ENCODE results near the gene MXD4. TPM values are rescaled to one million over a fixed set of nuclear protein-coding genes. Genes with fewer than 3 reads are reported as not detected.

Gene MXD4
- total RNA-seq, 1 experiment from 2014 or later = 22.0 TPM

- TF ChIP-seq CTCF (IDR thresholded peaks at IDR 0.05 in 2 of 3, conservative IDR thresholded peaks at IDR 0.05 in 1 of 3; ENCODE audit: borderline replicate concordance in 1 of 3, insufficient read depth in 1 of 3, low read depth in 2 of 3, low read length in 2 of 3) = no peak
- TF ChIP-seq CBX3 (IDR thresholded peaks at IDR 0.05; ENCODE audit: low read depth) = no peak
These were observed 9.9 kb downstream of the MXD4 start (continued) for GRCh38 chr4:2251795-2252529.

GRCh38 chr4:2251073-2251794, 10.7 kb downstream of the MXD4 start:
- no peak overlapping the region for H2AFZ ChIP-seq (ENCODE audit: low read depth, low read length, poor library complexity, severe bottlenecking)
- BruUV-seq (replicated peaks) = no TSS peak
- no peak overlapping the region for H3K4me2 ChIP-seq (ENCODE audit: low read length)
- ChIA-PET RAD21 (ENCODE audit: low non-redundant PET in 1 of 2, low total read pairs in 2 of 2, uncharacterized antibody in 2 of 2, unreplicated experiment in 2 of 2) (no interaction called here), CTCF (no interaction called here), POLR2A (no interaction called here)
- TF ChIP-seq CBX3 (IDR thresholded peaks at IDR 0.05; ENCODE audit: low read depth) (no peak), EZH2 (IDR thresholded peaks at IDR 0.05) (no peak)
- H3K27me3 ChIP-seq (ENCODE audit: insufficient read depth, low read length) = no peaks in the 10 kb centered on the region
- H3K36me3 ChIP-seq (ENCODE audit: control insufficient read depth in 1 of 2, insufficient read depth in 2 of 2, low read length in 2 of 2) = no peaks in the 10 kb centered on the region
- H3K79me2 ChIP-seq (ENCODE audit: insufficient read depth, low read length) = no peaks in the 10 kb centered on the region
- DNase-seq (ENCODE audit: low read depth, low spot score) (no peak), ATAC-seq (no peak)
- intact Hi-C loops (cut with micrococcal nuclease) = no loop called here
- H3K27ac ChIP-seq (ENCODE audit: low read depth, low read length) = no peak overlapping the region
- H3K9ac ChIP-seq (ENCODE audit: low read length) = no peak overlapping the region
- H3K4me1 ChIP-seq (ENCODE audit: control insufficient read depth in 1 of 2, insufficient read depth in 2 of 2, low read length in 2 of 2) = no peaks in the 10 kb centered on the region
- H3K9me3 ChIP-seq (ENCODE audit: control insufficient read depth in 1 of 2, insufficient read depth in 1 of 2, low read depth in 1 of 2, low read length in 2 of 2) = no peaks in the 10 kb centered on the region
- no peaks in the 10 kb centered on the region for H4K20me1 ChIP-seq (ENCODE audit: insufficient read depth)
- no peaks in the 10 kb centered on the region for H3K9me2 ChIP-seq (ENCODE audit: insufficient read depth)
- H3K4me3 ChIP-seq (replicated peaks in 1 of 2; ENCODE audit: low read depth in 1 of 2, low read length in 2 of 2) = no peak overlapping the region
